Ovary (tissue), 9 donors: Measurements from ENCODE around the gene ZNF184. TPM values are rescaled to one million over a fixed set of nuclear protein-coding genes. Genes with fewer than 3 reads are reported as not detected.

Source experiments
- DNase-seq, 5 donors: peaks; one replicate each; pipeline ENCODE4 v3.0.0-alpha.2; 2019 to 2020
- H3K27ac ChIP-seq, 2 donors: fragments of 200-600 bp; one replicate each; pipeline versions ENCODE4 v1.5.1 to v1.8.0; 2019 to 2022
- H3K27me3 ChIP-seq: fragments of 200-600 bp; one replicate; pipeline ENCODE4 v1.8.0; 2022
- H3K36me3 ChIP-seq: fragments of 200-600 bp; sonication (generic); one replicate; pipeline ENCODE4 v1.5.1; 2019
- H3K4me1 ChIP-seq: one replicate; pipeline ENCODE4 v1.8.1; 2013; ENCODE audit warnings: mild to moderate bottlenecking, moderate library complexity; ENCODE audit not compliant: insufficient read depth
- H3K4me3 ChIP-seq: fragments of 200-600 bp; sonication (generic); one replicate; pipeline ENCODE4 v1.5.1; 2017
- H3K9me3 ChIP-seq, 2 donors: fragments of 200-600 bp in 1 of 2; sonication (generic) in 1 of 2; one replicate each; pipeline versions ENCODE4 v1.5.1 to v1.8.1; 2013 to 2019; ENCODE audit warnings: mild to moderate bottlenecking in 1 of 2, moderate library complexity in 1 of 2
- EP300 ChIP-seq: sonication (generic); formaldehyde crosslinking; IDR thresholded peaks from one replicate; pipeline ENCODE4 v1.6.1; 2017; ENCODE audit warnings: antibody characterized with exemption
- POLR2A ChIP-seq: fragments of 450-650 bp; IDR thresholded peaks from one replicate; pipeline ENCODE4 v1.6.1; 2017; ENCODE audit warnings: antibody characterized with exemption, mild to moderate bottlenecking, moderate library complexity
- WGBS, 3 donors: extraction: QIAGEN DNeasy Blood & Tissue Kit in 1 of 3; methylation state at CpG; one replicate each; pipeline versions ENCODE4 v1.1.5 to v1.1.7; 2013 to 2017; 5-methylcytosine and 5-hydroxymethylcytosine counted together
- intact Hi-C, 4 donors: fragments of 100-400 bp; cut with DNase I; formaldehyde crosslinking; loops; one replicate each; pipeline versions ENCODE4 v1.11.0 to v1.15.1; 2022 to 2023
- polyA plus RNA-seq, 2 donors: library from polyadenylated mRNA; stranded (reverse); fragments of 200-250 nt in 1 of 2; fragments of 350-450 nt in 1 of 2; fragmentation: Illumina TruSeq in 1 of 2; extraction: RNeasy Lipid Tissue Mini Kit (QIAGEN cat#74804) in 1 of 2; gene quantifications; one replicate each; pipeline ENCODE4 v1.2.3, GENCODE V29; 2013 to 2014
- total RNA-seq, 7 donors: library from RNA; depleted of rRNA in 2 of 7; stranded (reverse); fragments of >200 nt in 2 of 7; fragmentation: NEBNext Ultra II Directional in 3 of 7; extraction: Animal tissue kit (Norgen Biotek cat#: 25700) in 3 of 7; gene quantifications; one replicate each; pipeline versions ENCODE4 v1.1.0 to v1.2.4, GENCODE V29; 2016 to 2023
- TF ChIP-seq, protein P1 (sequence below), 3 donors: fragments of 450-650 bp in 2 of 3; fragments of 200-600 bp in 1 of 3; IDR thresholded peaks; one replicate each; pipeline versions ENCODE4 v1.5.1 to v1.8.0; 2016 to 2022; ENCODE audit warnings: antibody characterized with exemption in 3 of 3, mild to moderate bottlenecking in 1 of 3
- donor health status: DM: no; HTN: no; CAD: no; lungs with moderate emphysema.
- donor health status: DM: no; HTN: no; CAD: no.
- donor health status: Bipolar disorder and iron deficiency.
- donor health status: DM: yes; HTN: yes; CAD: no.
- donor health status: DM: no; HTN: no; CAD: no.
- donor health status: DM: yes; HTN: yes; CAD: no.

The ZNF184 gene
- total and polyA plus RNA-seq, 9 donors: 4.4 to 11.5 (median 7.9) TPM

DNA sequence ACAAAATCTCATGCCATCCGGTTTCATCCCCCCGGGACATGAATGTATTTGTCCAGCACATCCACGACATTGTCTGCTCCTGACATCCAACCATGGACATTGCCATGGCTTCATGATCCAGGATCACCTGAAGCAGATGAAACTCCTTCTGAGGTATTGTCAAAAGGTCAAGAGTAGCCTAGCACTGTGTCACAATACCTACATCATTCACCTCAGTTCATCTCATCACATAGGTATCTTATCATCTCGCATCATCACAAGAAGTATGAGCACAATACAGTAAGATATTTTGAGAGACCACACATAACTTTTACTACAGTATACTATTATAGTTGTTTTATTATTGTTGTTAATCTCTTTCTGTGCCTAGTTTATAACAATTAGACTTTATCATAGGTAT lies 33.5 kb downstream of the ZNF184 start:
- no peaks in the 10 kb centered on the region for H3K9me3 ChIP-seq
- H3K4me1 ChIP-seq: no peaks in the 10 kb centered on the region
- 97 to 99% (median 97%) methylated on average over 4 of the region's 4 CpGs for WGBS, 3 donors
- no peak overlapping the region for H3K4me3 ChIP-seq
- no peaks in the 10 kb centered on the region for H3K36me3 ChIP-seq
- H3K27ac ChIP-seq: no peak overlapping the region
- no peaks in the 10 kb centered on the region for H3K27me3 ChIP-seq
- TF ChIP-seq, protein P1, sequence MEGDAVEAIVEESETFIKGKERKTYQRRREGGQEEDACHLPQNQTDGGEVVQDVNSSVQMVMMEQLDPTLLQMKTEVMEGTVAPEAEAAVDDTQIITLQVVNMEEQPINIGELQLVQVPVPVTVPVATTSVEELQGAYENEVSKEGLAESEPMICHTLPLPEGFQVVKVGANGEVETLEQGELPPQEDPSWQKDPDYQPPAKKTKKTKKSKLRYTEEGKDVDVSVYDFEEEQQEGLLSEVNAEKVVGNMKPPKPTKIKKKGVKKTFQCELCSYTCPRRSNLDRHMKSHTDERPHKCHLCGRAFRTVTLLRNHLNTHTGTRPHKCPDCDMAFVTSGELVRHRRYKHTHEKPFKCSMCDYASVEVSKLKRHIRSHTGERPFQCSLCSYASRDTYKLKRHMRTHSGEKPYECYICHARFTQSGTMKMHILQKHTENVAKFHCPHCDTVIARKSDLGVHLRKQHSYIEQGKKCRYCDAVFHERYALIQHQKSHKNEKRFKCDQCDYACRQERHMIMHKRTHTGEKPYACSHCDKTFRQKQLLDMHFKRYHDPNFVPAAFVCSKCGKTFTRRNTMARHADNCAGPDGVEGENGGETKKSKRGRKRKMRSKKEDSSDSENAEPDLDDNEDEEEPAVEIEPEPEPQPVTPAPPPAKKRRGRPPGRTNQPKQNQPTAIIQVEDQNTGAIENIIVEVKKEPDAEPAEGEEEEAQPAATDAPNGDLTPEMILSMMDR (IDR thresholded peaks at IDR 0.05): no peak
- TF ChIP-seq POLR2A: no peak
- no peak for TF ChIP-seq EP300
- intact Hi-C loops: no loop called here
- DNase-seq: no peak

DNA sequence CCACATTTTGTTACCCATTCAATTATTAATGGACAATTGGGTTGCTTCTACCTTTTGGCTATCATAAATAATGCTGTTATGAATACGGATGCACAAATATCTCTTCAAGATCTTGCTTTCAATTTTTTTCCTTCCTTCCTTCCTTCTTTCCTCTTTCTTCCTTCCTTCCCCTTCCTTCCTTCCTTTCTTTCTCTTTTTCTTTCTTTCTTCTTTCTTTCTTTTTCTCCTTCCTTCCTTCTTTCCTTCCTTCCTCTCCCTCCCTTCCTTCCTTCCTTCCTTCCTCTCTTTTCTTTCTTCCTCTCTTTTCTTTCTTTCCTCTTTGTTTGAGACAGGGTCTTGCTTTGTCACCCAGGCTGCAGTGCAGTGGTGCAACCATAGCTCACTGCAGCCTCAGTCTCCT lies 39.2 kb downstream of the ZNF184 start:
- Histone ChIP-seq H3K9me3 (no peaks in the 10 kb centered on the region), H3K4me3 (no peak overlapping the region), H3K4me1 (no peaks in the 10 kb centered on the region), H3K27ac (no peak overlapping the region), H3K27me3 (no peaks in the 10 kb centered on the region), H3K36me3 (no peaks in the 10 kb centered on the region)
- 82 to 90% (median 84%) methylated on average over 1 of the region's 1 CpG for WGBS, 3 donors
- intact Hi-C loops: no loop called here
- TF ChIP-seq, protein P1 (IDR thresholded peaks at IDR 0.05): no peak
- TF ChIP-seq POLR2A (no peak), EP300 (no peak)
- DNase-seq: no peak

GRCh38 chr6:27428966-27429365 lies 43.9 kb downstream of the ZNF184 start:
- Histone ChIP-seq H3K27me3 (no peaks in the 10 kb centered on the region), H3K4me1 (no peaks in the 10 kb centered on the region), H3K4me3 (no peak overlapping the region), H3K9me3 (no peaks in the 10 kb centered on the region), H3K36me3 (no peaks in the 10 kb centered on the region), H3K27ac (no peak overlapping the region)
- WGBS, 3 donors: 76 to 86% (median 86%) methylated on average over 2 of the region's 2 CpGs
- TF ChIP-seq POLR2A (no peak), EP300 (no peak)
- TF ChIP-seq, protein P1 (IDR thresholded peaks at IDR 0.05): no peak
- DNase-seq: no peak
- intact Hi-C loops: no loop called here

GRCh38 chr6:27428502-27428901 lies 44.4 kb downstream of the ZNF184 start:
- Histone ChIP-seq H3K27ac (no peak overlapping the region), H3K4me1 (no peaks in the 10 kb centered on the region), H3K4me3 (no peak overlapping the region), H3K36me3 (no peaks in the 10 kb centered on the region), H3K9me3 (no peaks in the 10 kb centered on the region), H3K27me3 (no peaks in the 10 kb centered on the region)
- intact Hi-C loops: no loop called here
- 73 to 81% (median 80%) methylated on average over 4 of the region's 4 CpGs for WGBS, 3 donors
- DNase-seq: no peak
- TF ChIP-seq POLR2A (no peak), EP300 (no peak)
- TF ChIP-seq, protein P1 (IDR thresholded peaks at IDR 0.05): no peak
